Activated B cell treated with CpG ODN at 0.5 μM for 24 hours (primary cell): Measurements from ENCODE around the gene PBX1. TPM values are rescaled to one million over a fixed set of nuclear protein-coding genes. Genes with fewer than 3 reads are reported as not detected.

Experiments
- ATAC-seq: fragments of 200-7000 bp; cut with Tn5 transposase; one replicate; pipeline ENCODE4 v1.10.0; 2021; ENCODE audit warnings: low read depth, mild to moderate bottlenecking, moderate library complexity
- CTCF ChIA-PET: fragments of 350-600 bp; sonication (Branson Sonifier 250); formaldehyde crosslinking; loops from one replicate; lab custom pipeline; 2021; ENCODE audit warnings: antibody characterized with exemption; lab: Charles Lee
- POLR2A ChIA-PET: fragments of 350-600 bp; sonication (Branson Sonifier 250); formaldehyde crosslinking; loops from one replicate; lab custom pipeline; 2021; ENCODE audit warnings: antibody characterized with exemption; lab: Charles Lee
- DNase-seq: peaks from one replicate; pipeline ENCODE4 v3.0.0; 2022
- H3K27ac Mint-ChIP-seq: one replicate; pipeline ENCODE4 v1.8.0; 2020; ENCODE audit warnings: mixed read lengths
- H3K27me3 Mint-ChIP-seq: one replicate; pipeline ENCODE4 v1.8.0; 2021; ENCODE audit warnings: mixed read lengths
- H3K36me3 Mint-ChIP-seq: one replicate; pipeline ENCODE4 v1.8.0; 2021; ENCODE audit warnings: low read depth, mixed read lengths
- H3K4me1 Mint-ChIP-seq: one replicate; pipeline ENCODE4 v1.8.0; 2021; ENCODE audit warnings: mixed read lengths
- H3K4me3 Mint-ChIP-seq: one replicate; pipeline ENCODE4 v1.8.0; 2020; ENCODE audit warnings: mild to moderate bottlenecking, mixed read lengths
- H3K9me3 Mint-ChIP-seq: one replicate; pipeline ENCODE4 v1.8.0; 2020; ENCODE audit warnings: mixed read lengths
- intact Hi-C: fragments of 100-400 bp; cut with micrococcal nuclease; formaldehyde crosslinking; loops from one replicate; pipeline ENCODE4 v1.15.1; 2024
- total RNA-seq: library from RNA; stranded (reverse); gene quantifications from 2 replicates; pipeline ENCODE4 v1.2.3, GENCODE V29; 2022
- TF ChIP-seq, protein P1 (sequence below): fragments of 200-600 bp; IDR thresholded peaks from one replicate; pipeline ENCODE4 v1.8.0; 2022; ENCODE audit warnings: antibody characterized with exemption, mild to moderate bottlenecking

Gene PBX1
- total RNA-seq, 1 donor from 2014 or later, result not detected

DNA sequence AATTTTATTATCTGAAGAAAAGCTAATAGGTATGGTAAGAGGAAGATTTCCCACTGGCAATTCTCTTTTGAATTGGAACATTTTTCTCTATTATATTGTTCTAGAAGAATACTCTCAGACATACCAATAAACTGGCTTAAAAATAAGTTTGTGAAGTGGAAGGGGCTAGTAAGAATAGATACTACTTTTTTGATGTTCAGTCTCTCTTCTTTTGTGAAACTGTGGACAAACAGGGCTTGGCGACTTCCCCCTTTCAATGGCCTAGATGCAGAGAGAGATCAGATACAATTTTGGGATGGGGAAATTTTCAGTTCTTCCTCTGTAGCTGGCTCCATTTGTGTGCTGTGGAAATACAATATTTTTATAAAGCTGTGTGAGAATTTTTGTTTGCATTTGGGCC is 2.5 kb downstream of the PBX1 start:
- Mint-ChIP-seq H3K27me3 (peaks cover 27% of the 10 kb centered on the region), H3K4me1 (peaks cover 11% of the 10 kb centered on the region), H3K9me3 (no peaks in the 10 kb centered on the region), H3K27ac (no peak overlapping the region), H3K4me3 (no peak overlapping the region), H3K36me3 (no peaks in the 10 kb centered on the region)
- POLR2A ChIA-PET, result no interaction called here
- intact Hi-C loops, result no loop called here
- DNase-seq (no peak), ATAC-seq (no peak)
- TF ChIP-seq, protein P1, sequence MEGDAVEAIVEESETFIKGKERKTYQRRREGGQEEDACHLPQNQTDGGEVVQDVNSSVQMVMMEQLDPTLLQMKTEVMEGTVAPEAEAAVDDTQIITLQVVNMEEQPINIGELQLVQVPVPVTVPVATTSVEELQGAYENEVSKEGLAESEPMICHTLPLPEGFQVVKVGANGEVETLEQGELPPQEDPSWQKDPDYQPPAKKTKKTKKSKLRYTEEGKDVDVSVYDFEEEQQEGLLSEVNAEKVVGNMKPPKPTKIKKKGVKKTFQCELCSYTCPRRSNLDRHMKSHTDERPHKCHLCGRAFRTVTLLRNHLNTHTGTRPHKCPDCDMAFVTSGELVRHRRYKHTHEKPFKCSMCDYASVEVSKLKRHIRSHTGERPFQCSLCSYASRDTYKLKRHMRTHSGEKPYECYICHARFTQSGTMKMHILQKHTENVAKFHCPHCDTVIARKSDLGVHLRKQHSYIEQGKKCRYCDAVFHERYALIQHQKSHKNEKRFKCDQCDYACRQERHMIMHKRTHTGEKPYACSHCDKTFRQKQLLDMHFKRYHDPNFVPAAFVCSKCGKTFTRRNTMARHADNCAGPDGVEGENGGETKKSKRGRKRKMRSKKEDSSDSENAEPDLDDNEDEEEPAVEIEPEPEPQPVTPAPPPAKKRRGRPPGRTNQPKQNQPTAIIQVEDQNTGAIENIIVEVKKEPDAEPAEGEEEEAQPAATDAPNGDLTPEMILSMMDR, result no peak
- CTCF ChIA-PET, result no interaction called here

GRCh38 chr1:164562061-164562460 is 3.1 kb downstream of the PBX1 start:
- Mint-ChIP-seq H3K4me1 (peaks cover 11% of the 10 kb centered on the region), H3K36me3 (no peaks in the 10 kb centered on the region), H3K27ac (no peak overlapping the region), H3K9me3 (no peaks in the 10 kb centered on the region), H3K4me3 (no peak overlapping the region), H3K27me3 (peaks cover 25% of the 10 kb centered on the region)
- POLR2A ChIA-PET, result no interaction called here
- TF ChIP-seq, protein P1, result no peak
- CTCF ChIA-PET, result no interaction called here
- ATAC-seq, result no peak
- no peak for DNase-seq
- intact Hi-C loops, result no loop called here

DNA sequence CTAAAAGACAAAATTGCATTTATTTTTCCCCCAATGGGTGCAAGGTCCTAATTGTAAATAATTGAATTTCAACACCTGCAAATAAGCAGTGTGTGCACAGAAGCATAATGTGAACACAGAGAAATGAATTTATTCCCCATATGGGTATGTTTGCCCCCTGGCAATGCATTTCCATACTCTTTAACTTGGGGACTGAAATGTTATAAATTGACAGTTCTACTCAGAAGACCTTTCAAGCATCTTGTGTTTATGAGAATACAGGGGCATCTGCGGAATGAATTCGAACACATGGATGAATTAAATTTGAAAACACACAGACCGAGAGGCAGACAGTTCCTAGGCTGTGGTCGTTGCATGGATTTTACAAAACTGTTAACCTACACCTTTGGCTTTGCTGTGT is 3.5 kb downstream of the PBX1 start:
- Mint-ChIP-seq H3K36me3 (no peaks in the 10 kb centered on the region), H3K27ac (no peak overlapping the region), H3K9me3 (no peaks in the 10 kb centered on the region), H3K27me3 (peaks cover 25% of the 10 kb centered on the region), H3K4me1 (peaks cover 11% of the 10 kb centered on the region), H3K4me3 (no peak overlapping the region)
- CTCF ChIA-PET, result no interaction called here
- POLR2A ChIA-PET, result no interaction called here
- TF ChIP-seq, protein P1, result no peak
- intact Hi-C loops, result no loop called here
- ATAC-seq (no peak), DNase-seq (no peak)

- H3K4me1 Mint-ChIP-seq, result peaks cover 10% of the 10 kb centered on the region
- peaks cover 23% of the 10 kb centered on the region for H3K27me3 Mint-ChIP-seq
- DNase-seq (no peak), ATAC-seq (no peak)
- intact Hi-C loops, result no loop called here
- ChIA-PET CTCF (no interaction called here), POLR2A (no interaction called here)
- H3K4me3 Mint-ChIP-seq, result no peak overlapping the region
- H3K36me3 Mint-ChIP-seq, result no peaks in the 10 kb centered on the region
- no peaks in the 10 kb centered on the region for H3K9me3 Mint-ChIP-seq
- no peak overlapping the region for H3K27ac Mint-ChIP-seq
- TF ChIP-seq, protein P1, result no peak
These were observed 4.0 kb downstream of the PBX1 start for GRCh38 chr1:164562947-164563520.

- ATAC-seq (no peak), DNase-seq (no peak)
- no peaks in the 10 kb centered on the region for H3K36me3 Mint-ChIP-seq
- ChIA-PET POLR2A (no interaction called here), CTCF (no interaction called here)
- H3K9me3 Mint-ChIP-seq, result no peaks in the 10 kb centered on the region
- intact Hi-C loops, result no loop called here
- H3K4me3 Mint-ChIP-seq, result no peak overlapping the region
- H3K4me1 Mint-ChIP-seq, result peaks cover 3% of the 10 kb centered on the region
- TF ChIP-seq, protein P1, result no peak
- H3K27ac Mint-ChIP-seq, result no peak overlapping the region
- H3K27me3 Mint-ChIP-seq, result peaks cover 23% of the 10 kb centered on the region
These were observed 4.9 kb downstream of the PBX1 start for GRCh38 chr1:164563721-164564360.
